Transverse colon (tissue), 4 donors: ENCODE data around the gene GNG11. TPM values are rescaled to one million over a fixed set of nuclear protein-coding genes. Genes with fewer than 3 reads are reported as not detected.
"Not testable (repeated sequence)": the region's sequence is repeated elsewhere in the genome, so short reads cannot be mapped to it uniquely, and the experiment has no call there.

Experiments used
- DNase-seq: peaks from one replicate; pipeline ENCODE4 v3.0.0-alpha.2; 2019
- H3K27ac ChIP-seq, 4 donors: fragments of 200-600 bp; sonication (generic); 2 replicates each; pipeline ENCODE4 v1.5.1; 2016 to 2018; ENCODE audit warnings: inconsistent platforms in 4 of 4
- H3K27me3 ChIP-seq: fragments of 200-600 bp; sonication (generic); 2 replicates; pipeline ENCODE4 v1.5.1; 2017; ENCODE audit warnings: inconsistent platforms
- H3K36me3 ChIP-seq, 4 donors: fragments of 200-600 bp; sonication (generic); 2 replicates each; pipeline ENCODE4 v1.5.1; 2017 to 2019; ENCODE audit warnings: inconsistent platforms in 4 of 4
- H3K4me1 ChIP-seq, 4 donors: fragments of 200-600 bp; sonication (generic); 2 replicates each; pipeline ENCODE4 v1.5.1; 2017 to 2020; ENCODE audit warnings: inconsistent platforms in 4 of 4
- H3K4me3 ChIP-seq, 4 donors: fragments of 200-600 bp; sonication (generic); 1 replicate in 1 of 4; 2 replicates in 3 of 4; pipeline versions ENCODE4 v1.5.1 to v1.6.1; 2017 to 2019; ENCODE audit warnings: inconsistent platforms in 4 of 4
- H3K9me3 ChIP-seq, 2 donors: fragments of 200-600 bp; sonication (generic); 2 replicates each; pipeline ENCODE4 v1.5.1; 2017 to 2019; ENCODE audit warnings: inconsistent platforms in 2 of 2
- EP300 ChIP-seq: sonication (generic); formaldehyde crosslinking; IDR thresholded peaks from one replicate; pipeline ENCODE4 v1.6.1; 2017; ENCODE audit warnings: antibody characterized with exemption, low read depth
- POLR2A ChIP-seq: fragments of 450-650 bp; IDR thresholded peaks from one replicate; pipeline ENCODE4 v1.6.1; 2016; ENCODE audit warnings: antibody characterized with exemption, mild to moderate bottlenecking, moderate library complexity
- POLR2AphosphoS5 ChIP-seq, 3 donors: sonication (generic); formaldehyde crosslinking; IDR thresholded peaks; one replicate each; pipeline ENCODE4 v1.6.1; 2016; ENCODE audit warnings: antibody characterized with exemption in 3 of 3
- WGBS, 2 donors: methylation state at CpG; one replicate each; pipeline ENCODE4 v1.1.5; 2018; ENCODE audit warnings: low coverage in 1 of 2; 5-methylcytosine and 5-hydroxymethylcytosine counted together
- in situ Hi-C, 4 donors: fragments of 200-750 bp; cut with MboI; loops; one replicate each; pipeline versions ENCODE4 v1.15.0 to v1.15.1; 2017; ENCODE audit warnings: low sequenced_read_pairs in 3 of 4, low pct_ligation_motif_present in 1 of 4, low pct_unique_long_range_greater_than_20kb in 1 of 4
- intact Hi-C: fragments of 100-400 bp; cut with DNase I; formaldehyde crosslinking; loops from one replicate; pipeline ENCODE4 v1.15.1; 2023; ENCODE audit warnings: low total_unique reads
- total RNA-seq, 4 donors: library from RNA; depleted of rRNA; stranded (reverse); fragments of >200 nt; gene quantifications; one replicate each; pipeline ENCODE4 v1.1.0, GENCODE V29; 2016
- TF ChIP-seq, protein P1 (sequence below), 5 experiments: fragments of 200-600 bp in 3 of 5; fragments of 450-650 bp in 2 of 5; sonication (generic) in 3 of 5; IDR thresholded peaks; 1 replicate in 2 of 5; 2 replicates in 3 of 5; pipeline ENCODE4 v1.5.1; 2016 to 2017; ENCODE audit warnings: antibody characterized with exemption in 5 of 5, inconsistent platforms in 3 of 5, mild to moderate bottlenecking in 2 of 5, moderate library complexity in 1 of 5

GNG11 gene
- total RNA-seq, 4 donors from 2014 or later, result 3.0 to 6.2 (median 4.7) TPM

DNA sequence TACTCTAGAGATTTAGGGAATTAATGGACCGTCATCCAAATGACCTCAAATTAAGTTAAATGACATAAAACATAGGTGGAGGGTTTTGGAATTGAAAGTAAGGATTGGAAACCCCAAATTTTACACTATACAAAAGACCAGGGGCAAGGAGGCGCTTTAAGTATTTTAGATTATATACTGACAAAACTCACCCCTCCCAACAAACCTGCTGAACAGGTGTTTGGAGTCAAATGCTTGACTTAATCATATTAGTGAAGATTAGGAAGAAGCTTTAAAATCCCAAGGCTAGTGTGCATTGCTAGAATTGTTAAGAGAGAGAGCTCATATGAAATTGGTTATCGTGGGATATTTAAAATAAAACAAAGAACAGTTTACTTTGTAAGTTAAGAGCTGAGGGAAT lies 15.3 kb upstream of the GNG11 start, which contains the start of gene GNGT1:
Gene GNGT1 (plus strand): TSS at position 301 of the 400 bp plus-strand sequence. CDS start 180 bp downstream, outside the sequence.
- H3K4me1 ChIP-seq, result peaks cover 0 to 2% (median 0%) of the 10 kb centered on the region in 4 donors
- intact Hi-C loops, result loop anchor here (10.0 kb wide), 1 partner anchor 99 kb away; the partner anchor contains the start of gene BET1
- no peaks in the 10 kb centered on the region for H3K9me3 ChIP-seq
- H3K36me3 ChIP-seq, result no peaks in the 10 kb centered on the region
- in situ Hi-C loops, result loop anchor here in 1 of 4 donors (10.0 kb wide), 1 partner anchor 179 kb away; no protein-coding TSS in a partner anchor
- H3K4me3 ChIP-seq, result no peak within 1 kb of the TSS
- 80 to 91% methylated on average over 3 of the region's 3 CpGs for whole genome bisulfite sequencing, 2 donors
- H3K27ac ChIP-seq, result no peak within 1 kb of the TSS
- no peaks in the 10 kb centered on the region for H3K27me3 ChIP-seq
- no peak for TF ChIP-seq POLR2A
- TF ChIP-seq, protein P1, sequence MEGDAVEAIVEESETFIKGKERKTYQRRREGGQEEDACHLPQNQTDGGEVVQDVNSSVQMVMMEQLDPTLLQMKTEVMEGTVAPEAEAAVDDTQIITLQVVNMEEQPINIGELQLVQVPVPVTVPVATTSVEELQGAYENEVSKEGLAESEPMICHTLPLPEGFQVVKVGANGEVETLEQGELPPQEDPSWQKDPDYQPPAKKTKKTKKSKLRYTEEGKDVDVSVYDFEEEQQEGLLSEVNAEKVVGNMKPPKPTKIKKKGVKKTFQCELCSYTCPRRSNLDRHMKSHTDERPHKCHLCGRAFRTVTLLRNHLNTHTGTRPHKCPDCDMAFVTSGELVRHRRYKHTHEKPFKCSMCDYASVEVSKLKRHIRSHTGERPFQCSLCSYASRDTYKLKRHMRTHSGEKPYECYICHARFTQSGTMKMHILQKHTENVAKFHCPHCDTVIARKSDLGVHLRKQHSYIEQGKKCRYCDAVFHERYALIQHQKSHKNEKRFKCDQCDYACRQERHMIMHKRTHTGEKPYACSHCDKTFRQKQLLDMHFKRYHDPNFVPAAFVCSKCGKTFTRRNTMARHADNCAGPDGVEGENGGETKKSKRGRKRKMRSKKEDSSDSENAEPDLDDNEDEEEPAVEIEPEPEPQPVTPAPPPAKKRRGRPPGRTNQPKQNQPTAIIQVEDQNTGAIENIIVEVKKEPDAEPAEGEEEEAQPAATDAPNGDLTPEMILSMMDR (IDR thresholded peaks at IDR 0.05), result no peak
- no peak for TF ChIP-seq EP300
- DNase-seq, result no peak

DNA sequence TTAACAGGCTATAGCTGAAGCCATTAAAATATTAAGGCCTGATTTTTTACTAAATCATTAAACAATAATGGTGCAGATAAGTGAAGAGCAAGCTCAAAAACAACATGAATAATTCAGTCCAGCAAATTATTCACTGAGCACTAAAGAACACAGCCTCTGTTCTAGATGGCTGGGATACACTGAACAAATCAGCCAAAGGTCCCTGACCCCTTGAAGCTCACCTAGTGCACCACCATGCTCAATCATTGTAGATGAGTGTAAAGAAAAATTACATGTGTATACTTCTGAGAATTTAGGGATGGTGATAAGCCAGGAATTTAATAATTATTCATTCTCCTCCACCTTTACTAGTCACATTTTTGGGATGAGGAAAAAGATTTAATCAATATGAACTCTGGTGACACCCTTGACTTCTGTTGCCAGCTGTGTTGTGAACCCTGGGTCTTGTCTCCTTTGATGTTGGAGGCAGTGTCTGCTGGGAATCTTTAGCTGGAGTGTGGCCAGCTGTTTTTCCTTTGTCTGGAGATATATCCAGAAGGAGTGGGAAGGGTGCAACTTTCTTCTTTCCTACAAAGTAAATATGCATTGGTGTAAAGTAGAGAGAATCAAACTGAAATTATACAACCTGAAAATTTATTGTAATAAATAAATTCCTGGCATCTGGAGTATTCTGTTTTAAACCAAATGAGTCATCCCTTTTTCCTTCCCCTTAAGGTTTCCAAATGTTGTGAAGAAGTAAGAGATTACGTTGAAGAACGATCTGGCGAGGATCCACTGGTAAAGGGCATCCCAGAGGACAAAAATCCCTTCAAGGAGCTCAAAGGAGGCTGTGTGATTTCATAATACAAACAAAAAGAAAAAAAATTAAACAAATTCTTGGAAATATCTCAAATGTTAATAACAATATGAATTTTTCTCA lies 11.2 kb upstream of the GNG11 start:
- in situ Hi-C loops, result no loop called here

DNA sequence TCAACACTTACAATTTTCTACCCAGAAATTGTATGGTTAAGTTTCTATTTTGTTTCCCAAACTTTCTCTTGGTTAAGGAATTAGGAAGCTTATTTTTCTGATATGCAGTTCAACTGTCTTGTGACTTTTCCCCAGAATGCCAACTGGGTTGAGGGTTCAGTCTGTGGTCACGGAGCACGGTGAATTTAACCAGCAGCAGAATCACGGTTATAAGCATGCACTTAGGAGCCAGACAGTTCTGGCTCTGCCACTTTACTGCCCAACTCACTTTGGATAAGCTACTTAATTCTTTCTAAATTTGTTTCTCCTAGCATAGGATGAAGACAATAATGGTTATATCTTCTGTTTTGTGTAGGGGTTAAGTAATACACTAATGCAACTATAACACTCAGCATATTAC lies 10.3 kb upstream of the GNG11 start:
- H3K27me3 ChIP-seq, in situ Hi-C loops, intact Hi-C loops, DNase-seq, H3K36me3 ChIP-seq, H3K9me3 ChIP-seq, H3K4me1 ChIP-seq, H3K4me3 ChIP-seq: not testable (repeated sequence)
- WGBS, 2 donors, result 57% methylated on average over 2 to 3 of the region's 3 CpGs
- peak overlapping the region in 2 of 4 donors; percentile 38 to 41 for H3K27ac ChIP-seq

More for the DNA sequence above, 11.2 kb upstream of the GNG11 start:
- TF ChIP-seq, protein P1 (IDR thresholded peaks at IDR 0.05), result no peak
- no peak for TF ChIP-seq EP300
- peak in 1 of 3 donors; percentile 33 for TF ChIP-seq POLR2AphosphoS5 (IDR thresholded peaks at IDR 0.05)
- Histone ChIP-seq H3K27ac (peak overlapping the region in 2 of 4 donors; percentile 38 to 41), H3K4me1 (peaks cover 0 to 2% (median 0%) of the 10 kb centered on the region in 4 donors), H3K4me3 (no peak overlapping the region), H3K9me3 (no peaks in the 10 kb centered on the region), H3K27me3 (no peaks in the 10 kb centered on the region), H3K36me3 (no peaks in the 10 kb centered on the region)
- DNase-seq, result no peak
- intact Hi-C loops, result no loop called here
- WGBS, 2 donors, result 63 to 71% methylated on average over 3 of the region's 3 CpGs

- H3K27ac ChIP-seq, in situ Hi-C loops, H3K36me3 ChIP-seq, intact Hi-C loops, H3K4me1 ChIP-seq, H3K4me3 ChIP-seq, DNase-seq, H3K9me3 ChIP-seq, H3K27me3 ChIP-seq: not testable (repeated sequence)
These were observed 9.9 kb upstream of the GNG11 start for GRCh38 chr7:93911661-93912060.

DNA sequence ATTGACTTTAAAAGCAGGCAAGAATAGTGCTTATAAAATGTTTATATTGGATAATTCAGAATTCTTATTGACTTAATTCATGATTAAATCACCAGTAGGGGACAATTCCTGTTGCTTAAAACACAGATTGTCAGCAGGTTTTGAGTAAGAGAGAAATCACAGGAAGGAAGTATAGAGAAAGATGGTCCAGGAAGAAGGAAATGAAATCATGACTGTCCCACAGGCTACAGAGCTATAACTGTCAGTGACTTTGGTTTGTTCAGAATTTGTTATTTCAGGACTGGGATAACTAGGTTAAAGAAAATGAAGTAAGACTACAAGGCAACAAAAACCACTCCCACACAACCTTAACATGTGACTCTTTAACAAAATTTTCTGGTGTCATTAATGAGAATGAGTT lies 8.3 kb upstream of the GNG11 start:
- no peaks in the 10 kb centered on the region for H3K9me3 ChIP-seq
- DNase-seq, result no peak
- intact Hi-C loops (no loop called here), in situ Hi-C loops (no loop called here)
- no peak for TF ChIP-seq POLR2AphosphoS5 (IDR thresholded peaks at IDR 0.05)
- peak overlapping the region in 1 of 4 donors; percentile 58 for H3K27ac ChIP-seq
- no peak overlapping the region for H3K4me3 ChIP-seq
- peaks cover 0 to 2% (median 0%) of the 10 kb centered on the region in 4 donors for H3K4me1 ChIP-seq
- no peaks in the 10 kb centered on the region for H3K27me3 ChIP-seq
- no peaks in the 10 kb centered on the region for H3K36me3 ChIP-seq
